K562 (cell line): ENCODE data around the gene AGFG2. TPM values are rescaled to one million over a fixed set of nuclear protein-coding genes. Genes with fewer than 3 reads are reported as not detected.

ENCODE experiments used
- ATAC-seq: fragments of 200-7000 bp; cut with Tn5 transposase; 3 replicates; pipeline ENCODE4 v1.9.1; 2020; ENCODE audit warnings: moderate library complexity
- BruUV-seq: library from RNA; stranded (reverse); fragments of 400-500 nt; replicated peaks from 2 replicates; lab custom pipeline; 2021; lab: Mats Ljungman, UMichigan
- CTCF ChIA-PET: fragments of 300-600 bp; formaldehyde crosslinking; extraction: SDS; loops from one replicate; lab custom pipeline; 2021; ENCODE audit warnings: low intra/inter-chr PET ratio; lab: Yijun Ruan, JAX
- POLR2A ChIA-PET: fragments of 300-600, 350-650 bp; sonication (Branson Sonifier 250); formaldehyde crosslinking; extraction: SDS; loops from one replicate; lab custom pipeline; 2021; ENCODE audit warnings: antibody characterized with exemption, inconsistent platforms; lab: Yijun Ruan, JAX
- DNase-seq, 4 experiments: peaks; one replicate each; pipeline versions ENCODE4 v3.0.0 to v3.0.0-alpha.2; 2011 to 2018; ENCODE audit warnings: low spot score in 3 of 4, mixed read lengths in 3 of 4; ENCODE audit errors: extremely low read depth in 1 of 4
- FAIRE-seq: peaks from 2 replicates; lab custom pipeline; 2011; peaks lifted over from hg19 to GRCh38; lab: Jason Lieb, UNC
- H2AFZ ChIP-seq: 2 replicates; pipeline ENCODE4 v1.6.0; 2011; ENCODE audit warnings: low read depth, low read length, control low read depth, inconsistent platforms
- H3K27ac ChIP-seq: fragments of 200-600 bp; 3 replicates; pipeline ENCODE4 v1.8.0; 2011; ENCODE audit warnings: low read depth, mild to moderate bottlenecking, control low read depth, inconsistent platforms, low read length, moderate library complexity, mixed read lengths; ENCODE audit errors: extremely low read depth
- H3K27me3 ChIP-seq, 2 experiments: fragments of 300-600 bp in 1 of 2; 2 replicates in 1 of 2; 3 replicates in 1 of 2; pipeline versions ENCODE4 v1.6.0 to v1.8.0; 2011; ENCODE audit warnings: inconsistent platforms in 2 of 2, low read length in 2 of 2, mild to moderate bottlenecking in 1 of 2, mixed read lengths in 1 of 2, moderate library complexity in 1 of 2; ENCODE audit not compliant: control insufficient read depth in 2 of 2, insufficient read depth in 2 of 2
- H3K36me3 ChIP-seq: fragments of 300-600 bp; 3 replicates; pipeline ENCODE4 v1.8.0; 2011; ENCODE audit warnings: mild to moderate bottlenecking, low read length, inconsistent platforms; ENCODE audit not compliant: control insufficient read depth, insufficient read depth
- H3K4me1 ChIP-seq, 2 experiments: fragments of 200-600 bp in 1 of 2; replicated peaks in 1 of 2; 2 replicates in 1 of 2; 3 replicates in 1 of 2; pipeline versions ENCODE4 v1.5.1 to v1.8.0; 2011; ENCODE audit warnings: inconsistent platforms in 2 of 2, low read length in 2 of 2, mild to moderate bottlenecking in 1 of 2, mixed read lengths in 1 of 2, moderate library complexity in 1 of 2; ENCODE audit not compliant: control insufficient read depth in 2 of 2, insufficient read depth in 2 of 2
- H3K4me2 ChIP-seq: 2 replicates; pipeline ENCODE4 v1.6.1; 2011; ENCODE audit warnings: low read length, control low read depth, inconsistent platforms, mixed read lengths; ENCODE audit not compliant: insufficient read depth
- H3K4me3 ChIP-seq: fragments of 200-600 bp; sonication (generic), shearing (Covaris generic); 2 replicates; pipeline ENCODE4 v1.5.1; 2016; ENCODE audit warnings: control low read depth, inconsistent platforms
- H3K79me2 ChIP-seq: fragments of 200-600 bp; 3 replicates; pipeline ENCODE4 v1.8.0; 2011; ENCODE audit warnings: low read length, inconsistent platforms; ENCODE audit not compliant: control insufficient read depth, insufficient read depth
- H3K9ac ChIP-seq, 2 experiments: 2 replicates each; pipeline versions ENCODE4 v1.6.0 to v1.6.1; 2011; ENCODE audit warnings: low read depth in 2 of 2, low read length in 2 of 2, control low read depth in 1 of 2, inconsistent platforms in 1 of 2, mild to moderate bottlenecking in 1 of 2, mixed read lengths in 1 of 2; ENCODE audit not compliant: insufficient read depth in 1 of 2
- H3K9me1 ChIP-seq: one replicate; pipeline ENCODE4 v1.6.0; 2011; ENCODE audit warnings: inconsistent platforms, mild to moderate bottlenecking, low read length, moderate library complexity; ENCODE audit not compliant: control insufficient read depth, insufficient read depth
- H3K9me3 ChIP-seq: replicated peaks from 2 replicates; pipeline ENCODE4 v1.5.1; 2011; ENCODE audit warnings: low read depth, low read length, inconsistent platforms; ENCODE audit not compliant: control insufficient read depth, insufficient read depth
- H4K20me1 ChIP-seq: replicated peaks from 2 replicates; pipeline ENCODE4 v1.6.1; 2011; ENCODE audit warnings: low read length, inconsistent platforms, mixed read lengths; ENCODE audit not compliant: control insufficient read depth, insufficient read depth
- ARID2 ChIP-seq: fragments of 450-650 bp; IDR thresholded peaks from 2 replicates; pipeline ENCODE4 v1.6.1; 2017; ENCODE audit warnings: antibody characterized with exemption, mild to moderate bottlenecking
- CBFB ChIP-seq: sonication (generic); formaldehyde crosslinking; IDR thresholded peaks from 2 replicates; pipeline ENCODE4 v1.4.0; 2020; ENCODE audit warnings: mild to moderate bottlenecking, missing genetic modification reagents
- CHD1 ChIP-seq: fragments of 200-600 bp; sonication (generic); IDR thresholded peaks from one replicate; pipeline ENCODE4 v1.6.1; 2012; ENCODE audit warnings: mild to moderate bottlenecking, moderate library complexity, low read length, inconsistent platforms
- NCOR1 ChIP-seq: fragments of 450-650 bp; IDR thresholded peaks from 2 replicates; pipeline ENCODE4 v1.6.1; 2016; ENCODE audit warnings: mild to moderate bottlenecking, moderate library complexity
- NFIX ChIP-seq: fragments of 250-450 bp; sonication (Bioruptor Pico); IDR thresholded peaks from 2 replicates; pipeline ENCODE4 v1.4.0; 2020; ENCODE audit warnings: low read depth, mild to moderate bottlenecking, moderate library complexity
- POLR2A ChIP-seq: fragments of 450-650 bp; conservative IDR thresholded peaks from 2 replicates; pipeline ENCODE4 v1.6.1; 2016
- POLR2G ChIP-seq: fragments of 200-400 bp; formaldehyde crosslinking; IDR thresholded peaks from 2 replicates; pipeline ENCODE4 v1.6.1; 2017; ENCODE audit warnings: low read depth, mild to moderate bottlenecking, antibody characterized with exemption, low read length, moderate library complexity
- SIN3A ChIP-seq, 2 experiments: fragments of 150-350 bp in 1 of 2; IDR thresholded peaks; 2 replicates each; pipeline ENCODE4 v1.6.1; 2011 to 2016; ENCODE audit warnings: borderline replicate concordance in 2 of 2, low read depth in 2 of 2, low read length in 2 of 2, mild to moderate bottlenecking in 2 of 2, moderate library complexity in 2 of 2; ENCODE audit not compliant: control insufficient read depth in 1 of 2
- ZFPM2 ChIP-seq: fragments of 250-450 bp; sonication (Bioruptor Pico); IDR thresholded peaks from 2 replicates; pipeline ENCODE4 v1.5.1; 2022; ENCODE audit warnings: mild to moderate bottlenecking
- ZNF124 ChIP-seq: sonication (generic); formaldehyde crosslinking; IDR thresholded peaks from 2 replicates; pipeline ENCODE4 v1.8.1; 2022; ENCODE audit warnings: missing genetic modification reagents
- WGBS: fragments of 100-300 bp; shearing (Covaris generic); methylation state at CpG from one replicate; pipeline ENCODE4 v1.1.6; 2016; ENCODE audit warnings: low coverage, mixed read lengths; ENCODE audit not compliant: insufficient coverage; ENCODE audit errors: missing lambda C conversion rate; 5-methylcytosine and 5-hydroxymethylcytosine counted together
- in situ Hi-C: fragments of 300-500 bp; cut with MboI; formaldehyde crosslinking; loops from 4 replicates; pipeline ENCODE4 v1.15.0; 2018; ENCODE audit warnings: inconsistent platforms, mixed read lengths
- intact Hi-C: fragments of 100-400 bp; cut with micrococcal nuclease; formaldehyde crosslinking; loops from 2 replicates; pipeline ENCODE4 v1.14.2; 2022
- polyA plus RNA-seq, 8 experiments: library from polyadenylated mRNA; depleted of rRNA in 4 of 8; stranded (reverse) in 5 of 8; unstranded in 3 of 8; fragments of >200 nt; fragmentation: Nextera tagmentation in 2 of 8; fragmentation: Illumina TruSeq in 1 of 8; extraction: Ambion mirVana in 2 of 8; extraction: Trizol in 1 of 8; gene quantifications; 2 replicates each; pipeline versions ENCODE4 v1.2.1 to v1.2.3, GENCODE V29; 2011 to 2014; ENCODE audit warnings: inconsistent platforms in 1 of 8, missing spikeins in 1 of 8
- total RNA-seq, 7 experiments: library from RNA; depleted of rRNA in 6 of 7; stranded (reverse); fragments of >200 nt in 6 of 7; fragmentation: Illumina TruSeq in 2 of 7; extraction: Trizol in 2 of 7; gene quantifications; 2 replicates each; pipeline versions ENCODE4 v1.2.1 to v1.2.3, GENCODE V29; 2011 to 2021; ENCODE audit warnings: low replicate concordance in 1 of 7
- TF ChIP-seq, protein P1 (sequence below): sonication (generic); formaldehyde crosslinking; IDR thresholded peaks from 2 replicates; pipeline ENCODE4 v1.8.1; 2022; ENCODE audit warnings: missing genetic modification reagents

Gene AGFG2
- total and polyA plus RNA-seq, 9 of the 15 experiments (the other 6 are each of a cell fraction or from before 2014, with no cell fraction given) = 0.31 to 23.1 (median 6.5) TPM

DNA sequence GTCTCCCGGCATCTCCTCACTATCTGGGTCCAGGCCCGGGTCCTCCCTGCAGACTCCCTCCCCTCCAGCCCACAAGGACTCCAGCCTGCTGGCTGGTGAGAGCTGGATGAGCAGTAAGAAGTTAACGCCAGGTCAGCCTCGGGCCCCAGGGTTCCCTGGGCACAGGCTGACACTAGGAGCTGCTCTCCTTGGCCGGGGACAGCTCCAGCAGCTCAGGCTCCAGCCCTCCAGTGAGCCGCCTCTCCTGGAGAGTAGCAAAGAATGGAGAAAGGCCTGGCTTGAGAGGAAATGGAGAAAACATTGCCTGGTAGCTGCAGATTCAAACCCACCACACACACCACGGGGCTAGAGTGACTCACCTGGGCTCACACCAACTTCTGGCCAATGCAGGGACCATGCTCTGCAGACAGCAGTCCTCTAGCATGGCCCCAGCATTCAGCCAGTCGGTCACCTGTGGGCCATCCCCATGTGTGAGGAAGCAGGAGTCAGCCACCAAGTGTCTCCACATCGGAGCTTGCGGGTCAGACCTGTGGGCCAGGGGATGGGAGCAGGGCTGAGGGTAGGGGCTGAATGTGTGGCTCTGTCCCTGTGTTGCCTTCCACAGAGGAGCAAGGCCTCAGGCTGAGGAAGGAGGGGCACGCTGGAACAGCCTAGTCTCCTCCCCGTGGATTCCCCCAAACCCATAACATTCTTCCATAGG lies 28.2 kb downstream of the AGFG2 start:
- H3K27me3 ChIP-seq = no peaks in the 10 kb centered on the region
- no peak overlapping the region for H3K4me3 ChIP-seq
- peaks cover 6 to 68% of the 10 kb centered on the region in 2 experiments; a peak in 4 of 5 replicates for H3K4me1 ChIP-seq
- peaks cover 8% of the 10 kb centered on the region for H3K9me1 ChIP-seq
- H3K9me3 ChIP-seq = no peaks in the 10 kb centered on the region
- ATAC-seq (peak; percentile 2), FAIRE-seq (no peak), DNase-seq (no peak)
- in situ Hi-C loops (loop anchor here (25.0 kb wide), 1 partner anchor 105 kb away; the partner anchor contains the start of gene SPACDR), intact Hi-C loops (no loop called here)
- H3K4me2 ChIP-seq = no peak overlapping the region
- ChIA-PET CTCF (no interaction called here), POLR2A (interaction anchor here (0.6 to 1.8 kb wide), 6 partner anchors 11 to 1404 kb away, joined by 3 to 5 read pairs (median 3); partner anchors contain the start of gene FBXO24)
- no TSS peak for BruUV-seq
- peaks cover 8% of the 10 kb centered on the region; the same call in 1 of the 3 replicates for H3K36me3 ChIP-seq
- peak overlapping the region in 1 of 2 experiments; percentile 60; a peak in 2 of 4 replicates for H3K9ac ChIP-seq
- H3K79me2 ChIP-seq = no peaks in the 10 kb centered on the region
- no peak overlapping the region for H2AFZ ChIP-seq
- no peaks in the 10 kb centered on the region for H4K20me1 ChIP-seq
- TF ChIP-seq ZNF124 (CRISPR knock-in tag) (no peak), NFIX (CRISPR knock-in tag) (no peak), ARID2 (no peak), CBFB (CRISPR knock-in tag) (0 out of 2 replicates have a peak, but pooled peaks have one; percentile 40), POLR2G (peak; percentile 62), POLR2A (0 out of 2 replicates have a peak, but pooled peaks have one; percentile 11), NCOR1 (no peak), CHD1 (no peak), SIN3A (IDR thresholded peaks at IDR 0.05; ENCODE audit: borderline replicate concordance in 2 of 2, control insufficient read depth in 1 of 2, low read depth in 2 of 2, low read length in 2 of 2) (no peak), ZFPM2 (no peak)
- TF ChIP-seq, protein P1, sequence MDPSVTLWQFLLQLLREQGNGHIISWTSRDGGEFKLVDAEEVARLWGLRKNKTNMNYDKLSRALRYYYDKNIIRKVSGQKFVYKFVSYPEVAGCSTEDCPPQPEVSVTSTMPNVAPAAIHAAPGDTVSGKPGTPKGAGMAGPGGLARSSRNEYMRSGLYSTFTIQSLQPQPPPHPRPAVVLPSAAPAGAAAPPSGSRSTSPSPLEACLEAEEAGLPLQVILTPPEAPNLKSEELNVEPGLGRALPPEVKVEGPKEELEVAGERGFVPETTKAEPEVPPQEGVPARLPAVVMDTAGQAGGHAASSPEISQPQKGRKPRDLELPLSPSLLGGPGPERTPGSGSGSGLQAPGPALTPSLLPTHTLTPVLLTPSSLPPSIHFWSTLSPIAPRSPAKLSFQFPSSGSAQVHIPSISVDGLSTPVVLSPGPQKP = no peak
- H3K27ac ChIP-seq = no peak overlapping the region
- WGBS = 64% methylated on average over 12 of the region's 12 CpGs
